Nephron progenitor cell (in vitro differentiated cells): ENCODE data around the gene ADRA2B.
"Not testable (repeated sequence)": the region's sequence is repeated elsewhere in the genome, so short reads cannot be mapped to it uniquely, and the experiment has no call there.

ENCODE experiments used
- DNase-seq: peaks from one replicate; pipeline ENCODE4 v3.0.0; 2021
- H3K27ac Mint-ChIP-seq: 2 replicates; pipeline ENCODE4 v1.8.0; 2021; ENCODE audit warnings: mild to moderate bottlenecking, moderate library complexity, mixed read lengths
- H3K27me3 Mint-ChIP-seq: 2 replicates; pipeline ENCODE4 v1.8.0; 2021; ENCODE audit warnings: mild to moderate bottlenecking, low read depth, mixed read lengths; ENCODE audit not compliant: poor library complexity
- H3K36me3 Mint-ChIP-seq: 2 replicates; pipeline ENCODE4 v1.8.0; 2021; ENCODE audit warnings: low read depth, mixed read lengths
- H3K4me1 Mint-ChIP-seq: 2 replicates; pipeline ENCODE4 v1.8.0; 2021; ENCODE audit warnings: mixed read lengths
- H3K4me3 Mint-ChIP-seq: 2 replicates; pipeline ENCODE4 v1.8.0; 2021; ENCODE audit warnings: mild to moderate bottlenecking, moderate library complexity, mixed read lengths
- H3K9me3 Mint-ChIP-seq: 2 replicates; pipeline ENCODE4 v1.8.0; 2021; ENCODE audit warnings: mild to moderate bottlenecking, moderate library complexity, mixed read lengths
- CTCF ChIP-seq: fragments of 200-600 bp; sonication (generic); IDR thresholded peaks from 2 replicates; pipeline ENCODE4 v1.5.0; 2021; ENCODE audit warnings: antibody characterized with exemption

Gene ADRA2B

GRCh38 chr2:96065381-96065930 is 50.9 kb downstream of the ADRA2B start:
- no peak for TF ChIP-seq CTCF
- Mint-ChIP-seq H3K36me3 (no peaks in the 10 kb centered on the region), H3K9me3 (no peaks in the 10 kb centered on the region), H3K27ac (no peak overlapping the region), H3K4me3 (no peak overlapping the region), H3K27me3 (peaks cover 2% of the 10 kb centered on the region), H3K4me1 (peaks cover 19% of the 10 kb centered on the region)
- no peak for DNase-seq

- not testable (repeated sequence) for DNase-seq, H3K9me3 Mint-ChIP-seq, H3K27ac Mint-ChIP-seq, H3K4me3 Mint-ChIP-seq, H3K36me3 Mint-ChIP-seq, H3K27me3 Mint-ChIP-seq
- H3K4me1 Mint-ChIP-seq: peaks cover 19% of the 10 kb centered on the region
These were observed 51.6 kb downstream of the ADRA2B start for GRCh38 chr2:96064760-96065159.

- H3K9me3 Mint-ChIP-seq, H3K36me3 Mint-ChIP-seq: not testable (repeated sequence)
These were observed 52.2 kb downstream of the ADRA2B start for GRCh38 chr2:96064047-96064675.

GRCh38 chr2:96063116-96063899 is 53.1 kb downstream of the ADRA2B start:
- H3K4me1 Mint-ChIP-seq: peaks cover 14% of the 10 kb centered on the region
- H3K27ac Mint-ChIP-seq, H3K4me3 Mint-ChIP-seq, H3K36me3 Mint-ChIP-seq, DNase-seq, H3K27me3 Mint-ChIP-seq, H3K9me3 Mint-ChIP-seq: not testable (repeated sequence)

More at GRCh38 chr2:96064047-96064675, 52.2 kb downstream of the ADRA2B start:
- not testable (repeated sequence) for H3K4me3 Mint-ChIP-seq, H3K27me3 Mint-ChIP-seq, DNase-seq, H3K27ac Mint-ChIP-seq
- H3K4me1 Mint-ChIP-seq: peaks cover 19% of the 10 kb centered on the region
